Measurements from ENCODE around the gene SPHK2.
A peak's percentile ranks its signal among the peaks of the same experiment; 100 is the strongest.

Gene SPHK2

DNA sequence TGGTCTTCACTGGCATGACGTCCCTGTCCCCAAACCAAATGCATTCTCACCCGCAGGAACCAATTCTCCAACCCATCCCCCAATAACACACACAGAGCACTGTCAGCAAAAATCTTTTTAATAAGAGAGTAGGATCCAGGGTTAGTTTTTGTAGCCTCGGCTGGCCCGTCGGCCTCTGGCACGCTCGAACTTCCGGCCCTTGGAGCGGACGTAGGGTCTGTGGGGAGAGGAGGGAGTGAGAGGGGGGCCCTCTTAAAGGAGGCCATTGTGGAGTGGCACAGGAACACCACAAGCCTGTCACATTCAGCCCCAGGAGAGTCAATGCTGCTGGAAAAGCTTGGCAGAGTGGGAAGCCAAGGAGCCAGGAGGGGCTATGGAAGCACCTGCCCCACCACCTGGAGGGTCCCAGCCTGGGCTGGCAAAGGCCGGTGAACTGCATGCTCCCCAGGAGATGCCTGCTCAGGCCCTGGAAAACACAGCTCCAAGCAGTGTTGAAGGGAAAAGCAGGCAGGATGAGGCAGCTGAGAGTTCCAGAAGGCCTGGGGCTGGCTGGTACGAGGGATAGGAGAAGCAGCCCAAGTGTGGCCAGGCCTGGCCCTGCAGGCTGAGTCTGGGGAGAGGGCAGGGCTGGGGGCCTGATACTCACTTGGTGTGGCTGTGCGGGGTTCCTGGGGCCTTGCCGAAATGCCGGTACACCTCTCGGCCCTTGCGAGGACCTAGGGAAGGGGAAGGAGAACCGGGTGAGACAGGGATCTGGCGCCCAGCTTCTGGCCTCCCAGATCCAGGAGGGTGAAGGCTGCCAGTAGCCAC is 3.9 kb upstream of the SPHK2 start:
- Histone ChIP-seq H3K4me3 (ENCODE audit: insufficient read depth, low read depth, low read length) (no peak overlapping the region), H3K36me3 (ENCODE audit: control insufficient read depth, insufficient read depth, low read length) (peaks cover 7% of the 10 kb centered on the region), H3K9me3 (ENCODE audit: control insufficient read depth, low read length) (no peaks in the 10 kb centered on the region), H3K27me3 (ENCODE audit: control insufficient read depth, insufficient read depth, low read length, poor library complexity, severe bottlenecking) (no peaks in the 10 kb centered on the region), H3K4me1 (ENCODE audit: control insufficient read depth, insufficient read depth, low read length) (peaks cover 50% of the 10 kb centered on the region), H3K27ac (ENCODE audit: insufficient read depth, low read depth, low read length, poor library complexity, severe bottlenecking) (peak overlapping the region; percentile 84)
- WGBS, 2 experiments: 79 to 83% methylated on average over 18 to 19 of the region's 19 CpGs

DNA sequence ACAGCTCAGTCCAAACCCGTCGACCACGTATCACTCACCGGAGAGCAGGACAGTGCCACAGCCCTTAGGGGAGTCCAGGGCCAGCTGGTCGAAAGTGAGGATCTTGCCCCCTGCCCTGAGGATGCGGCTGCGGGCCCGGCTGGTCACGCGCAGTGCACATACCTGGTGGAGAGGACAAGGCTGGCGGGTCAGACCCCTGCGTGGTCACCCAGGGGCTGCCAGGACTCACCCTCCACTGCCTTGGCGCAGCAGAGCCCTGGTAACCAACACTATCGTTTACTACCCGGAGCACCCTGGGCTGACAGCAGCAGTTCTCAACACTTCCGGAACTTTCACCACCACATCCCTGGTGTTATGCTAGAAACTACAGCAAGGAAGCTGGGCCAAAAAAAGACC is 3.3 kb upstream of the SPHK2 start:
- H3K4me3 ChIP-seq (ENCODE audit: insufficient read depth, low read depth, low read length): no peak overlapping the region
- no peak overlapping the region for H3K27ac ChIP-seq (ENCODE audit: insufficient read depth, low read depth, low read length, poor library complexity, severe bottlenecking)
- H3K27me3 ChIP-seq (ENCODE audit: control insufficient read depth, insufficient read depth, low read length, poor library complexity, severe bottlenecking): no peaks in the 10 kb centered on the region
- H3K4me1 ChIP-seq (ENCODE audit: control insufficient read depth, insufficient read depth, low read length): peaks cover 50% of the 10 kb centered on the region
- WGBS, 2 experiments: 95% methylated on average over 16 of the region's 16 CpGs
- peaks cover 7% of the 10 kb centered on the region for H3K36me3 ChIP-seq (ENCODE audit: control insufficient read depth, insufficient read depth, low read length)
- no peaks in the 10 kb centered on the region for H3K9me3 ChIP-seq (ENCODE audit: control insufficient read depth, low read length)

- no peak overlapping the region for H3K4me3 ChIP-seq (ENCODE audit: insufficient read depth, low read depth, low read length)
- H3K27me3 ChIP-seq (ENCODE audit: control insufficient read depth, insufficient read depth, low read length, poor library complexity, severe bottlenecking): no peaks in the 10 kb centered on the region
- H3K27ac ChIP-seq (ENCODE audit: insufficient read depth, low read depth, low read length, poor library complexity, severe bottlenecking): no peak overlapping the region
- no peaks in the 10 kb centered on the region for H3K9me3 ChIP-seq (ENCODE audit: control insufficient read depth, low read length)
- H3K4me1 ChIP-seq (ENCODE audit: control insufficient read depth, insufficient read depth, low read length): peaks cover 50% of the 10 kb centered on the region
- H3K36me3 ChIP-seq (ENCODE audit: control insufficient read depth, insufficient read depth, low read length): peaks cover 7% of the 10 kb centered on the region
- 89 to 94% methylated on average over 12 of the region's 12 CpGs for WGBS, 2 experiments
These were observed 2.7 kb upstream of the SPHK2 start for GRCh38 chr19:48616491-48617056.

DNA sequence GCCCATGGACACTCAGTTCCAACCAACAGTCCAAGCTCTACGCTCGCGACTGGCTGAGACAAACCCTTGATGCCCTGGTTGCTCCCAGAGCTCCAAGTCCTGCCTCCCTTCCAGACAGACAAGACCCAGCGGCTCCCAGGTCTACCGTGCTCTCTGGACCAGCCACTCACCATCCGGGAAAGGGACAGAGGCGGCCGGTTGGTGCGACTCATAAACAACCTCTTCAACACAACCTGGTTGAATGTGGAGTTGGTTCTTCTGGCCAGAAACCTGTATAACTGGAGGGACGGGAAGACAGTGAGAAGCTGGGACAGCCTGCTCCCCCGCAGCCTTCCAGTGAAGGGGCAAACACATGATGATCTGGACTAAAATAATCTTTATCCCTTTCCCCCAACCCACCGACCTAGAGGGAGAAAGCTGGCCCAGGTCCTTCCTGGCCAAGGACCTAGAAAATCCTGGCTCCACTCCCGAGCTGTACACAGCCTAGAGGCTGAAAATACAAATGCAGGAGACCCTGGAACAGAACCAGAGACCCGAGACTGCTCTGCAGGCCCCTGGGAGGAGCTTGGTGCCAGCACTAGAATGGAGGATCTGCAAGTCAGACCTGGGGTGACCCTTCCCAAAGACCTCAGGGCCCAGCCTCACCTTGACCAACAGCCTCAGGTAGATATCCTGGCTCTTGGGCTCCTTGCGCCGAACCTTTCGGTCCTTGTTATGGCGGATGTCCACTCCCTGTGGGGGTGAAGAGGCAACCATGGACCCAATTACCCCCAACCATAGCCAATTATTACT is 2.0 kb upstream of the SPHK2 start:
- peak overlapping the region; percentile 44 for H3K27ac ChIP-seq (ENCODE audit: insufficient read depth, low read depth, low read length, poor library complexity, severe bottlenecking)
- 87 to 91% methylated on average over 18 of the region's 18 CpGs for WGBS, 2 experiments
- H3K27me3 ChIP-seq (ENCODE audit: control insufficient read depth, insufficient read depth, low read length, poor library complexity, severe bottlenecking): no peaks in the 10 kb centered on the region
- peaks cover 50% of the 10 kb centered on the region for H3K4me1 ChIP-seq (ENCODE audit: control insufficient read depth, insufficient read depth, low read length)
- peaks cover 7% of the 10 kb centered on the region for H3K36me3 ChIP-seq (ENCODE audit: control insufficient read depth, insufficient read depth, low read length)
- no peaks in the 10 kb centered on the region for H3K9me3 ChIP-seq (ENCODE audit: control insufficient read depth, low read length)
- peak overlapping the region; percentile 98 for H3K4me3 ChIP-seq (ENCODE audit: insufficient read depth, low read depth, low read length)

- Histone ChIP-seq H3K36me3 (ENCODE audit: control insufficient read depth, insufficient read depth, low read length) (peaks cover 7% of the 10 kb centered on the region), H3K9me3 (ENCODE audit: control insufficient read depth, low read length) (no peaks in the 10 kb centered on the region), H3K27me3 (ENCODE audit: control insufficient read depth, insufficient read depth, low read length, poor library complexity, severe bottlenecking) (no peaks in the 10 kb centered on the region), H3K4me1 (ENCODE audit: control insufficient read depth, insufficient read depth, low read length) (peaks cover 49% of the 10 kb centered on the region), H3K4me3 (ENCODE audit: insufficient read depth, low read depth, low read length) (peak overlapping the region; percentile 98), H3K27ac (ENCODE audit: insufficient read depth, low read depth, low read length, poor library complexity, severe bottlenecking) (peak overlapping the region; percentile 95)
- 1 to 2% methylated on average over 18 of the region's 18 CpGs for WGBS, 2 experiments
These were observed 909 bp upstream of the SPHK2 start for GRCh38 chr19:48618278-48618915.

DNA sequence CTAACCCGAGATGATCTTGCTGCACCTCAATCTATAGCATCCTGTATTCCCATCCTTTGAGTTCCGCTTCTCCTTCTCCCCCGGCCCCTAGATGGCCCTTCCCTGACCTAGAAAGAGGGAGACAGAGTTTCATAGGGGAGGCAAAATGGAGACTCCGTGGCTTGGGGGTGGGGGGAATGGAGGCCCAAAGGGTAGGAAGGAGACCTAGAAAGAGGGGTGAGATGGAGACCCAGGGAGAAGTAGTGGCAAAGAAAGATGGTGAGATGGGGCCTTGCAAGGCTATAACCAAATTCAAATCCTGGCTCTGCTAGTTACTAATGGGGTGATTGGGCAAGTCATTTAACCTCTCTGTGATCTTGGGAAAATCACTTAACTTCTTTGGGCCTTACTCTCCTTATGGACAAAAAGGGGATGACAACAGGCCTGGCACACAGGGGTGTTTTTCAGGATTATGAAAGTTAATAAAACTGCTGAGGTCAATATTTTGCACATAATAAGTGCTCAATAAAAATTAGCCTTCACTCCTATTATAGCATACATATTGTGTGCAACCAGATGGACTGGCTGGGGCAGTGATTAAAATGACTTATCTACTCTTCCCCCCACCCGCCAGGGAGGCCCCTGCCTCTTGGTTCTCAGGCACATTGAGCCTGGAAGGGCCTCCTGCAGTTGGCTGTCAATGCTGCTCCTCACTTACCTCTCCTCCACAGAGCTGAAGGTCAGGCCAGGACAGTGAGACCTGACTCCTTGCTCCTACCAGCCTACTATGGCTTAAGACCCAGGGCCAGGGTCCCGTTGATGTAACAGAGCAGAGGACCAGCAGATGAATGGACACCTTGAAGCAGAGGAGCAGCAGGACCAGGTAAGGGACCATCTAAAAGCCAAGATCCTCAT is 633 bp downstream of the SPHK2 start:
- peaks cover 7% of the 10 kb centered on the region for H3K36me3 ChIP-seq (ENCODE audit: control insufficient read depth, insufficient read depth, low read length)
- no peaks in the 10 kb centered on the region for H3K9me3 ChIP-seq (ENCODE audit: control insufficient read depth, low read length)
- WGBS, 2 experiments: 39 to 45% methylated on average over 5 to 6 of the region's 6 CpGs
- H3K4me3 ChIP-seq (ENCODE audit: insufficient read depth, low read depth, low read length): peak overlapping the region; percentile 98
- peaks cover 38% of the 10 kb centered on the region for H3K4me1 ChIP-seq (ENCODE audit: control insufficient read depth, insufficient read depth, low read length)
- H3K27me3 ChIP-seq (ENCODE audit: control insufficient read depth, insufficient read depth, low read length, poor library complexity, severe bottlenecking): no peaks in the 10 kb centered on the region
- peak overlapping the region; percentile 95 for H3K27ac ChIP-seq (ENCODE audit: insufficient read depth, low read depth, low read length, poor library complexity, severe bottlenecking)

DNA sequence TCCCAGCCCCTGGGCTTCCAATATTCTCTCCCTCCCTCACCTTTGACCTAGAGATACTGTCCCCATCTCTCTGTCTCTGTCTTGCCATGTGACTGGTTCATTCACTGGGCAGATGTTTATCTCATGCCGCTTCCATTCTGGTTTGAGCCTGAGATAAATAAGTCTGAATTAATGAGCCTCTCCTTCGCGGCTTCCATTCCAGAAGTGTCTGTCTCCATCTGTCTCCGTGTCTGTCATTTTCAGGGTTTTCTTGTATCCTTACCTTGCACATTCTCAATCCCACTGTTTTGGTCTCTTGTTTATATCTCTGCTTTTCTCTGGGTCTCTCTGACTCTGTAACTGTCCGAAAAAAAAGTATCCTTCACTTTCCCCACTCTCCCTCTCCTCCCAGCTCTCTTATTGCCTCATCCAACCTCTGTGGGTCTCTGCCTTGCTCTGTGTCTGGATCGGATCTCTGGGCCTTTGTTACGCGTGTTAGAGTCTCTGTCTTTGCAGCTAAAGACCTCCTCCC is 4.3 kb downstream of the SPHK2 start:
- Histone ChIP-seq H3K27ac (ENCODE audit: insufficient read depth, low read depth, low read length, poor library complexity, severe bottlenecking) (peak overlapping the region; percentile 96), H3K4me3 (ENCODE audit: insufficient read depth, low read depth, low read length) (peak overlapping the region; percentile 28), H3K4me1 (ENCODE audit: control insufficient read depth, insufficient read depth, low read length) (peaks cover 16% of the 10 kb centered on the region), H3K36me3 (ENCODE audit: control insufficient read depth, insufficient read depth, low read length) (no peaks in the 10 kb centered on the region), H3K27me3 (ENCODE audit: control insufficient read depth, insufficient read depth, low read length, poor library complexity, severe bottlenecking) (no peaks in the 10 kb centered on the region), H3K9me3 (ENCODE audit: control insufficient read depth, low read length) (no peaks in the 10 kb centered on the region)
- WGBS, 2 experiments: 32 to 37% methylated on average over 8 of the region's 8 CpGs

DNA sequence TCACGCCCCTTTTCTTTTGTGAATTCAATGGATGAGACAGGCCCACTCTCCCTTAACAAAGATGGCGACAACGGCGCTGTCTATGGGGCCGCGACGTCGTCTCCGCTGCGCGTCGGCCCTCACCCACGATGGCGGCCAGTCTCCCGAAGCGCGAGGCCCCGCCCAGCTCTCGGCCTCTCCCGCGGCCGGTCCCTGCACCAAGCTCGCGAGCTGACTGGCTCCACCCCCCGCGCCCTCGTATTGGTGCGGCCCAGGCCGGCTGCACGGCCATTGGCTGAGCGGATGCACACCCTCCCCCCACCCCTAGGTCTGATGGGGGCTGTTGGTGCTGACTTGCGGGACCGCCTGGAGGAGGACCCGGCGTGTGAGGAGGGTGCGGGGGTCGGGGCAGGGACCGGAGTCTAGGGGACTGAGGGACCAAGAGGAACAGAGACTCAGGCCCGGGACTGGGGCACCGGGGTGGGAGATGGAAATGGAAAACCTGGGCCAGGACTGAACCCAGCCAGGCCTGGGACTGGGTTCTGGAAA is 4.8 kb downstream of the SPHK2 start:
- H3K36me3 ChIP-seq (ENCODE audit: control insufficient read depth, insufficient read depth, low read length): no peaks in the 10 kb centered on the region
- H3K27ac ChIP-seq (ENCODE audit: insufficient read depth, low read depth, low read length, poor library complexity, severe bottlenecking): peak overlapping the region; percentile 96
- 0% methylated on average over 40 of the region's 40 CpGs for WGBS, 2 experiments
- H3K4me3 ChIP-seq (ENCODE audit: insufficient read depth, low read depth, low read length): peak overlapping the region; percentile 48
- H3K27me3 ChIP-seq (ENCODE audit: control insufficient read depth, insufficient read depth, low read length, poor library complexity, severe bottlenecking): no peaks in the 10 kb centered on the region
- no peaks in the 10 kb centered on the region for H3K9me3 ChIP-seq (ENCODE audit: control insufficient read depth, low read length)
- H3K4me1 ChIP-seq (ENCODE audit: control insufficient read depth, insufficient read depth, low read length): peaks cover 16% of the 10 kb centered on the region

Data from ectodermal cell (in vitro differentiated cells).